ENCODE measurements around the gene SLC45A1.

SLC45A1 gene

GRCh38 chr1:8329439-8329838 lies 11.5 kb downstream of the SLC45A1 start:
- peaks cover 13% of the 10 kb centered on the region for H3K4me1 Mint-ChIP-seq
- no peak overlapping the region for H3K4me3 Mint-ChIP-seq
- peaks cover 1% of the 10 kb centered on the region for H3K9me3 Mint-ChIP-seq
- no peak for DNase-seq
- TF ChIP-seq CTCF (IDR thresholded peaks at IDR 0.05): no peak
- peak overlapping the region; percentile 39 for H3K27ac Mint-ChIP-seq
- peaks cover 2% of the 10 kb centered on the region for H3K27me3 Mint-ChIP-seq (ENCODE audit: low read depth, poor library complexity)
- H3K36me3 Mint-ChIP-seq (ENCODE audit: low read depth): no peaks in the 10 kb centered on the region

- DNase-seq: no peak
- no peaks in the 10 kb centered on the region for H3K36me3 Mint-ChIP-seq (ENCODE audit: low read depth)
- peak overlapping the region; percentile 39 for H3K27ac Mint-ChIP-seq
- peaks cover 2% of the 10 kb centered on the region for H3K27me3 Mint-ChIP-seq (ENCODE audit: low read depth, poor library complexity)
- H3K9me3 Mint-ChIP-seq: peaks cover 6% of the 10 kb centered on the region
- no peak for TF ChIP-seq CTCF (IDR thresholded peaks at IDR 0.05)
- H3K4me3 Mint-ChIP-seq: no peak overlapping the region
- H3K4me1 Mint-ChIP-seq: peaks cover 13% of the 10 kb centered on the region
These were observed 11.9 kb downstream of the SLC45A1 start for GRCh38 chr1:8329858-8330257.

- Mint-ChIP-seq H3K36me3 (ENCODE audit: low read depth) (no peaks in the 10 kb centered on the region), H3K4me1 (peaks cover 13% of the 10 kb centered on the region), H3K9me3 (peaks cover 6% of the 10 kb centered on the region), H3K27me3 (ENCODE audit: low read depth, poor library complexity) (peaks cover 2% of the 10 kb centered on the region), H3K4me3 (no peak overlapping the region), H3K27ac (no peak overlapping the region)
- no peak for TF ChIP-seq CTCF (IDR thresholded peaks at IDR 0.05)
- DNase-seq: no peak
These were observed 12.6 kb downstream of the SLC45A1 start for GRCh38 chr1:8330271-8331125.

- no peak for TF ChIP-seq CTCF (IDR thresholded peaks at IDR 0.05)
- Mint-ChIP-seq H3K4me1 (peaks cover 13% of the 10 kb centered on the region), H3K4me3 (no peak overlapping the region), H3K27me3 (ENCODE audit: low read depth, poor library complexity) (peaks cover 2% of the 10 kb centered on the region), H3K9me3 (peaks cover 21% of the 10 kb centered on the region), H3K36me3 (ENCODE audit: low read depth) (peaks cover 5% of the 10 kb centered on the region), H3K27ac (no peak overlapping the region)
- no peak for DNase-seq
These were observed 14.9 kb downstream of the SLC45A1 start for GRCh38 chr1:8332806-8333205.

GRCh38 chr1:8333246-8333987 lies 15.5 kb downstream of the SLC45A1 start:
- no peak for DNase-seq
- Mint-ChIP-seq H3K27me3 (ENCODE audit: low read depth, poor library complexity) (peaks cover 2% of the 10 kb centered on the region), H3K9me3 (peaks cover 22% of the 10 kb centered on the region), H3K4me1 (peaks cover 13% of the 10 kb centered on the region), H3K4me3 (no peak overlapping the region), H3K36me3 (ENCODE audit: low read depth) (peaks cover 5% of the 10 kb centered on the region), H3K27ac (no peak overlapping the region)
- no peak for TF ChIP-seq CTCF (IDR thresholded peaks at IDR 0.05)

Data from nephron progenitor cell (in vitro differentiated cells).